Measurements from ENCODE around the gene FRMD4A. TPM values are rescaled to one million over a fixed set of nuclear protein-coding genes. Genes with fewer than 3 reads are reported as not detected.
A peak's percentile ranks its signal among the peaks of the same experiment; 100 is the strongest.
"Not testable (repeated sequence)": the region's sequence is repeated elsewhere in the genome, so short reads cannot be mapped to it uniquely, and the experiment has no call there.

Gene FRMD4A
- total RNA-seq, 1 donor from 2014 or later, result 9.6 TPM

GRCh38 chr10:13839430-13839990 is 491.2 kb downstream of the FRMD4A start:
- peak; percentile 17 for ATAC-seq

GRCh38 chr10:13839030-13839429 is 491.7 kb downstream of the FRMD4A start:
- no peak for ATAC-seq

- no peak for ATAC-seq
Measured at GRCh38 chr10:13837966-13838365, 492.8 kb downstream of the FRMD4A start.

GRCh38 chr10:13834581-13835286 is 496.0 kb downstream of the FRMD4A start:
- ATAC-seq, result no peak

GRCh38 chr10:13831711-13832141 is 499.0 kb downstream of the FRMD4A start:
- ATAC-seq, result no peak

GRCh38 chr10:13830385-13830784 is 500.3 kb downstream of the FRMD4A start:
- ATAC-seq, result no peak

GRCh38 chr10:13829790-13830189 is 500.9 kb downstream of the FRMD4A start:
- ATAC-seq, result no peak

- ATAC-seq, result not testable (repeated sequence)
Measured at GRCh38 chr10:13828284-13828683, 502.4 kb downstream of the FRMD4A start.

- no peak for ATAC-seq
Measured at GRCh38 chr10:13827076-13827797, 503.5 kb downstream of the FRMD4A start.

GRCh38 chr10:13823709-13824405 is 506.9 kb downstream of the FRMD4A start:
- ATAC-seq, result no peak

- no peak for ATAC-seq
Measured at GRCh38 chr10:13823096-13823708, 507.5 kb downstream of the FRMD4A start.

- ATAC-seq, result no peak
Measured at GRCh38 chr10:13822490-13822889, 508.2 kb downstream of the FRMD4A start.

GRCh38 chr10:13820964-13821337 is 509.8 kb downstream of the FRMD4A start:
- no peak for ATAC-seq

- ATAC-seq, result no peak
Measured at GRCh38 chr10:13820119-13820963, 510.4 kb downstream of the FRMD4A start.

GRCh38 chr10:13816195-13816925 is 514.4 kb downstream of the FRMD4A start:
- no peak for ATAC-seq

GRCh38 chr10:13815756-13816155 is 515.0 kb downstream of the FRMD4A start:
- ATAC-seq, result peak; percentile 35

GRCh38 chr10:13813550-13813949 is 517.2 kb downstream of the FRMD4A start:
- no peak for ATAC-seq

- ATAC-seq, result no peak
Measured at GRCh38 chr10:13812804-13813203, 517.9 kb downstream of the FRMD4A start.

- ATAC-seq, result no peak
Measured at GRCh38 chr10:13810568-13810967, 520.2 kb downstream of the FRMD4A start.

GRCh38 chr10:13809427-13809826 is 521.3 kb downstream of the FRMD4A start:
- ATAC-seq, result no peak
